A549 (cell line): Measurements from ENCODE around the gene SNRNP35. TPM values are rescaled to one million over a fixed set of nuclear protein-coding genes. Genes with fewer than 3 reads are reported as not detected.

Experiments
- ATAC-seq, 2 experiments: fragments of 200-7000 bp in 1 of 2; fragments of >200 bp in 1 of 2; cut with Nextera tagmentation in 1 of 2; cut with Tn5 transposase in 1 of 2; 3 replicates each; pipeline versions ENCODE4 v1.8.0 to v1.9.1; 2018 to 2020; ENCODE audit warnings: mild to moderate bottlenecking in 1 of 2, moderate library complexity in 1 of 2
- CTCF ChIA-PET: fragments of 300-600 bp; sonication (Branson Sonifier 250); formaldehyde crosslinking; extraction: SDS; loops from one replicate; lab custom pipeline; 2021; ENCODE audit warnings: antibody characterized with exemption, inconsistent platforms; lab: Yijun Ruan, JAX
- POLR2A ChIA-PET: fragments of 350-600 bp; formaldehyde crosslinking; extraction: SDS; loops from one replicate; lab custom pipeline; 2021; ENCODE audit warnings: antibody characterized with exemption, inconsistent platforms; lab: Yijun Ruan, JAX
- DNase-seq, 2 experiments: peaks; one replicate each; pipeline versions ENCODE4 v3.0.0 to v3.0.0-alpha.2; 2011 to 2016; ENCODE audit warnings: low read depth in 1 of 2, low spot score in 1 of 2
- FAIRE-seq: peaks from 2 replicates; lab custom pipeline; 2011; peaks lifted over from hg19 to GRCh38; lab: Jason Lieb, UNC
- H3K27ac ChIP-seq, 2 experiments: fragments of >200 bp; sonication (Bioruptor Twin); formaldehyde crosslinking; 3 replicates each; pipeline ENCODE4 v1.5.1; 2016 to 2017
- H3K4me1 ChIP-seq: fragments of >200 bp; sonication (Bioruptor Twin); formaldehyde crosslinking; 3 replicates; pipeline ENCODE4 v1.6.1; 2016
- H3K4me2 ChIP-seq: fragments of >200 bp; sonication (Bioruptor Twin); formaldehyde crosslinking; 3 replicates; pipeline ENCODE4 v1.6.1; 2016
- H3K4me3 ChIP-seq: fragments of >200 bp; sonication (Bioruptor Twin); formaldehyde crosslinking; 3 replicates; pipeline ENCODE4 v1.5.1; 2016
- H3K9me3 ChIP-seq: fragments of >200 bp; sonication (Bioruptor Twin); formaldehyde crosslinking; 3 replicates; pipeline ENCODE4 v1.6.1; 2016
- FOXS1 ChIP-seq: fragments of 250-450 bp; sonication (Bioruptor Pico); IDR thresholded peaks from 2 replicates; pipeline ENCODE4 v1.5.0; 2020; ENCODE audit warnings: mild to moderate bottlenecking, moderate library complexity
- GATA3 ChIP-seq: IDR thresholded peaks from 2 replicates; pipeline ENCODE4 v1.6.1; 2012; ENCODE audit warnings: borderline replicate concordance
- HOXB13 ChIP-seq: fragments of 250-450 bp; sonication (Bioruptor Pico); IDR thresholded peaks from 2 replicates; pipeline ENCODE4 v1.5.0; 2020; ENCODE audit warnings: low read depth, mild to moderate bottlenecking, moderate library complexity
- HOXB5 ChIP-seq: fragments of 250-450 bp; sonication (Bioruptor Pico); IDR thresholded peaks from 2 replicates; pipeline ENCODE4 v1.5.0; 2020; ENCODE audit warnings: mild to moderate bottlenecking, moderate library complexity
- KDM5A ChIP-seq: fragments of 200-600 bp; sonication (generic); IDR thresholded peaks from 2 replicates; pipeline ENCODE4 v1.6.1; 2016; ENCODE audit warnings: antibody characterized with exemption, mild to moderate bottlenecking
- SREBF2 ChIP-seq: fragments of 450-650 bp; IDR thresholded peaks from 2 replicates; pipeline ENCODE4 v1.6.1; 2014; ENCODE audit warnings: mild to moderate bottlenecking, moderate library complexity
- ZNF302 ChIP-seq: fragments of 250-450 bp; sonication (Bioruptor Pico); IDR thresholded peaks from 2 replicates; pipeline ENCODE4 v1.9.0; 2021; ENCODE audit warnings: inconsistent platforms, mild to moderate bottlenecking, moderate library complexity
- WGBS: methylation state at CpG from one replicate; pipeline ENCODE4 v1.1.6; 2017; ENCODE audit errors: missing lambda C conversion rate; 5-methylcytosine and 5-hydroxymethylcytosine counted together
- polyA plus RNA-seq, 4 experiments: library from polyadenylated mRNA; depleted of rRNA in 3 of 4; stranded (reverse); fragments of >200 nt; fragmentation: RNase III in 1 of 4; extraction: RNeasy Plus Mini Kit Qiagen cat#74134 plus additional on column Dnase treatment in 1 of 4; gene quantifications; 2 replicates in 3 of 4; 3 replicates in 1 of 4; pipeline ENCODE4 v1.2.3, GENCODE V29; 2011 to 2017
- TF ChIP-seq, protein P1 (sequence below): fragments of 150-350 bp; IDR thresholded peaks from 2 replicates; pipeline ENCODE4 v1.6.1; 2014; ENCODE audit warnings: low read depth, mild to moderate bottlenecking, low read length
- TF ChIP-seq, protein P2 (sequence below): fragments of 450-650 bp; IDR thresholded peaks from 2 replicates; pipeline ENCODE4 v1.6.1; 2014; ENCODE audit warnings: antibody characterized with exemption
- TF ChIP-seq, protein P3 (sequence below): IDR thresholded peaks from 2 replicates; pipeline ENCODE4 v1.6.1; 2012

Gene SNRNP35
- polyA plus RNA-seq, 2 of the 4 experiments (the other 2 are of a cell fraction), result 19.1 to 21.5 TPM

GRCh38 chr12:123445388-123446332, 12.3 kb upstream of the SNRNP35 start:
- Histone ChIP-seq H3K4me2 (peak overlapping the region; percentile 54), H3K4me1 (peaks cover 23% of the 10 kb centered on the region; the same call in 2 of the 3 replicates), H3K4me3 (no peak overlapping the region), H3K27ac (peak overlapping the region; percentile 16 to 38; a peak in 5 of 6 replicates), H3K9me3 (no peaks in the 10 kb centered on the region)
- CTCF ChIA-PET, result interaction anchor here (1.0 to 1.8 kb wide), 3 partner anchors 10 to 136 kb away, joined by 3 to 5 read pairs (median 3); partner anchors contain the start of gene RILPL2
- POLR2A ChIA-PET, result no interaction called here
- TF ChIP-seq GATA3 (peak; percentile 12; the same call in 1 of the 2 replicates), FOXS1 (no peak)
- FAIRE-seq (no peak), ATAC-seq (peak in 1 of 2 experiments; percentile 68; a peak in 3 of 6 replicates), DNase-seq (peak in 1 of 2 experiments; percentile 56)
- WGBS, result 54% methylated on average over 18 of the region's 18 CpGs

DNA sequence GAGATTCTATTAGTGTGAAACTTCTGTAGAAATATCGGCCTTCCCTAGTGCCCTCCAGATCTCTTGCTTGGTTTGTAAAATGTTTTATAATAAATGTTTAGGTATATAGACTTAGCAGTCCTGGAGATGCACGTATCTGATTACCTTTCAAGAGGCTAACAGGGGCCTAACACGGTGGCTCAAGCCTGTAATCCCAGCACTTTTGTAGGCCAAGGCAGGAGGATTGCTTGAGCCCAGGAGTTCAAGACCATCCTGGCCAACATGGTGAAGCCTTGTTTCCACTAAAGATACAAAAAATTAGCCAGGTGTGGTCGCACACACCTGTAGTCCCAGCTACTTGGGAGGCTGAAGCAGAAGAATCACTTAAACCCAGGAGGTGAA, 11.6 kb upstream of the SNRNP35 start:
- H3K9me3 ChIP-seq, result no peaks in the 10 kb centered on the region
- no peak overlapping the region for H3K4me3 ChIP-seq
- TF ChIP-seq HOXB13 (CRISPR knock-in tag) (no peak), SREBF2 (no peak)
- TF ChIP-seq, all 56 proteins: peak for 0
- Histone ChIP-seq H3K4me1 (peaks cover 23% of the 10 kb centered on the region; the same call in 2 of the 3 replicates), H3K4me2 (peak overlapping the region; percentile 54), H3K27ac (peak overlapping the region; percentile 16 to 38; a peak in 4 of 6 replicates)
- FAIRE-seq, result no peak
- DNase-seq, result no peak
- peak in 1 of 2 experiments; percentile 34; a peak in 3 of 6 replicates for ATAC-seq
- POLR2A ChIA-PET, result no interaction called here
- 53% methylated on average over 4 of the region's 4 CpGs for WGBS
- CTCF ChIA-PET, result interaction anchor here (1.0 to 1.7 kb wide), 2 partner anchors 11 to 135 kb away, joined by 3 read pairs; no protein-coding TSS in a partner anchor

- H3K9me3 ChIP-seq, result no peaks in the 10 kb centered on the region
- POLR2A ChIA-PET, result no interaction called here
- ATAC-seq, result peak; percentile 32 to 37; a peak in 4 of 6 replicates
- FAIRE-seq, result no peak
- WGBS, result 86% methylated on average over 2 of the region's 2 CpGs
- CTCF ChIA-PET, result no interaction called here
- H3K27ac ChIP-seq, result no peak overlapping the region
- no peak overlapping the region for H3K4me3 ChIP-seq
- H3K4me2 ChIP-seq, result no peak overlapping the region
- TF ChIP-seq KDM5A (no peak), HOXB5 (CRISPR knock-in tag) (no peak)
- TF ChIP-seq, protein P1, sequence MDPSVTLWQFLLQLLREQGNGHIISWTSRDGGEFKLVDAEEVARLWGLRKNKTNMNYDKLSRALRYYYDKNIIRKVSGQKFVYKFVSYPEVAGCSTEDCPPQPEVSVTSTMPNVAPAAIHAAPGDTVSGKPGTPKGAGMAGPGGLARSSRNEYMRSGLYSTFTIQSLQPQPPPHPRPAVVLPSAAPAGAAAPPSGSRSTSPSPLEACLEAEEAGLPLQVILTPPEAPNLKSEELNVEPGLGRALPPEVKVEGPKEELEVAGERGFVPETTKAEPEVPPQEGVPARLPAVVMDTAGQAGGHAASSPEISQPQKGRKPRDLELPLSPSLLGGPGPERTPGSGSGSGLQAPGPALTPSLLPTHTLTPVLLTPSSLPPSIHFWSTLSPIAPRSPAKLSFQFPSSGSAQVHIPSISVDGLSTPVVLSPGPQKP, result no peak
- TF ChIP-seq, protein P2, sequence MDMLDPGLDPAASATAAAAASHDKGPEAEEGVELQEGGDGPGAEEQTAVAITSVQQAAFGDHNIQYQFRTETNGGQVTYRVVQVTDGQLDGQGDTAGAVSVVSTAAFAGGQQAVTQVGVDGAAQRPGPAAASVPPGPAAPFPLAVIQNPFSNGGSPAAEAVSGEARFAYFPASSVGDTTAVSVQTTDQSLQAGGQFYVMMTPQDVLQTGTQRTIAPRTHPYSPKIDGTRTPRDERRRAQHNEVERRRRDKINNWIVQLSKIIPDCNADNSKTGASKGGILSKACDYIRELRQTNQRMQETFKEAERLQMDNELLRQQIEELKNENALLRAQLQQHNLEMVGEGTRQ, result no peak
- H3K4me1 ChIP-seq, result peaks cover 23% of the 10 kb centered on the region; the same call in 2 of the 3 replicates
- DNase-seq, result no peak
Observed at GRCh38 chr12:123449249-123449733, 8.6 kb upstream of the SNRNP35 start.

GRCh38 chr12:123449856-123450255, 8.1 kb upstream of the SNRNP35 start:
- no peak for FAIRE-seq
- 71% methylated on average over 4 of the region's 4 CpGs for WGBS
- TF ChIP-seq, protein P3, sequence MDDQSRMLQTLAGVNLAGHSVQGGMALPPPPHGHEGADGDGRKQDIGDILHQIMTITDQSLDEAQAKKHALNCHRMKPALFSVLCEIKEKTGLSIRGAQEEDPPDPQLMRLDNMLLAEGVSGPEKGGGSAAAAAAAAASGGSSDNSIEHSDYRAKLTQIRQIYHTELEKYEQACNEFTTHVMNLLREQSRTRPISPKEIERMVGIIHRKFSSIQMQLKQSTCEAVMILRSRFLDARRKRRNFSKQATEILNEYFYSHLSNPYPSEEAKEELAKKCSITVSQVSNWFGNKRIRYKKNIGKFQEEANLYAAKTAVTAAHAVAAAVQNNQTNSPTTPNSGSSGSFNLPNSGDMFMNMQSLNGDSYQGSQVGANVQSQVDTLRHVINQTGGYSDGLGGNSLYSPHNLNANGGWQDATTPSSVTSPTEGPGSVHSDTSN, result no peak
- TF ChIP-seq ZNF302 (CRISPR knock-in tag) (no peak), GATA3 (no peak)
- Histone ChIP-seq H3K9me3 (no peaks in the 10 kb centered on the region), H3K4me2 (no peak overlapping the region), H3K4me3 (no peak overlapping the region), H3K27ac (no peak overlapping the region), H3K4me1 (peaks cover 20% of the 10 kb centered on the region; the same call in 2 of the 3 replicates)
- POLR2A ChIA-PET, result no interaction called here
- ATAC-seq, result no peak
- CTCF ChIA-PET, result no interaction called here
- no peak for DNase-seq
